SU-DHL-6 (cell line): Measurements from ENCODE around the gene P2RX3.

Source experiments
- CTCF ChIP-seq: fragments of 200-600 bp; sonication (generic); IDR thresholded peaks from one replicate; pipeline ENCODE4 v1.5.1; 2017; ENCODE audit warnings: antibody characterized with exemption, mild to moderate bottlenecking, low read length, moderate library complexity; ENCODE audit not compliant: insufficient read depth, poor library complexity, severe bottlenecking
- EZH2phosphoT487 ChIP-seq: fragments of 200-600 bp; sonication (generic), shearing (Covaris generic); conservative IDR thresholded peaks from 2 replicates; pipeline ENCODE4 v1.6.1; 2018; ENCODE audit warnings: mild to moderate bottlenecking, antibody characterized with exemption, low read length, moderate library complexity, mixed read lengths

GRCh38 chr11:57416436-57416835 is 78.3 kb downstream of the P2RX3 start:
- no peak for TF ChIP-seq CTCF
- no peak for TF ChIP-seq EZH2phosphoT487
